Measurements from ENCODE around the gene SF3A1.
A peak's percentile ranks its signal among the peaks of the same experiment; 100 is the strongest.

DNA sequence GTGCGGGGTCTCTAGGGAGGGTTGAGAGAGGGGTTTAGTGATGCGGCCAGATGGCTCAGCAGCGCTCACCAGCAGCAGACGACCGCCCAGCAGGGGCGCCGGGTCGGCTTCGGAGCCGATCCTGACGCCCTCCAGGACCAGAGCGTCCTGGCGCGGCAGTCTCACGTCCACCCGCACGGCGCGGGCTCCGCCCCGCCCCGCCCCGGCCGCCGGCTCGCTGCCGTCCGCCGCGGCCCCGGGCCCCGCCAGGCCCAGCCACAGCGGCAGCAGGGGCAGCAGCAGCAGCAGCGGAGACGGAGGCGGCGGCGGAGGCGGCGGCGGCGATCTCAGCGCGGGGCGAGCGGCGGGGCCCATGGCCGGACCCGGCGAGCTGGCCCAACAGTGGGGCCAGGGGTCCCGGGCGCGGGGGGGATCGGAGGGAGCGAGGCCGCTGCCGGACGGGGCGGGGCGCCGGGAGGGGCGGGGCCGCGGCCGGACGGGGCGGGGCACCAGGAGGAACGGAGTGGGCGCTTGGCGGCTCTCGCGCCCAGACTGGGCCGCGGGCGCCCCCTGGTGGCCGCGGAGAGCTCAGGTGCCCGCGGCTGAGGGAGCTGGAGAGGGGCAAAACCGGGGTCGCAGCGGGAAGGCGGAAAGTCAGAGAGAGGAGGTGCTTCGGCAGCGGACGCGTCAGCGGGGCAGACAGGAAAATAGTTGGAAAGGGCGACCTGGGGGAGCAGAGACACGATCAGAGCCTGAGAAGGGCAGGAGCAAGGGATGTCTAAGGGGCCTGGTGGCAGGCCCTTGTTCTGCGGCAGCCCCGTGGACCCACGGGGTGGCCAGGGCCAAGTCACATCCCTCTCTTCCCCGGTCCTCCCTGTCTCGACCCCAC, 30.5 kb upstream of the SF3A1 start, which contains the start of gene RNF215:
- TF ChIP-seq, protein P1, sequence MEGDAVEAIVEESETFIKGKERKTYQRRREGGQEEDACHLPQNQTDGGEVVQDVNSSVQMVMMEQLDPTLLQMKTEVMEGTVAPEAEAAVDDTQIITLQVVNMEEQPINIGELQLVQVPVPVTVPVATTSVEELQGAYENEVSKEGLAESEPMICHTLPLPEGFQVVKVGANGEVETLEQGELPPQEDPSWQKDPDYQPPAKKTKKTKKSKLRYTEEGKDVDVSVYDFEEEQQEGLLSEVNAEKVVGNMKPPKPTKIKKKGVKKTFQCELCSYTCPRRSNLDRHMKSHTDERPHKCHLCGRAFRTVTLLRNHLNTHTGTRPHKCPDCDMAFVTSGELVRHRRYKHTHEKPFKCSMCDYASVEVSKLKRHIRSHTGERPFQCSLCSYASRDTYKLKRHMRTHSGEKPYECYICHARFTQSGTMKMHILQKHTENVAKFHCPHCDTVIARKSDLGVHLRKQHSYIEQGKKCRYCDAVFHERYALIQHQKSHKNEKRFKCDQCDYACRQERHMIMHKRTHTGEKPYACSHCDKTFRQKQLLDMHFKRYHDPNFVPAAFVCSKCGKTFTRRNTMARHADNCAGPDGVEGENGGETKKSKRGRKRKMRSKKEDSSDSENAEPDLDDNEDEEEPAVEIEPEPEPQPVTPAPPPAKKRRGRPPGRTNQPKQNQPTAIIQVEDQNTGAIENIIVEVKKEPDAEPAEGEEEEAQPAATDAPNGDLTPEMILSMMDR (IDR thresholded peaks at IDR 0.05; ENCODE audit: low read depth, low read length, missing input control) = peak; percentile 86
- TF ChIP-seq TAF1 (conservative IDR thresholded peaks at IDR 0.05) = no peak
- TF ChIP-seq, protein P2, sequence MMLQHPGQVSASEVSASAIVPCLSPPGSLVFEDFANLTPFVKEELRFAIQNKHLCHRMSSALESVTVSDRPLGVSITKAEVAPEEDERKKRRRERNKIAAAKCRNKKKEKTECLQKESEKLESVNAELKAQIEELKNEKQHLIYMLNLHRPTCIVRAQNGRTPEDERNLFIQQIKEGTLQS (IDR thresholded peaks at IDR 0.05) = no peak

Data from liver (tissue), 3 donors.